AG04449 (cell line): Measurements from ENCODE around the gene ZNF497.
A peak's percentile ranks its signal among the peaks of the same experiment; 100 is the strongest.

Experiments
- CTCF ChIA-PET: fragments of 350-600 bp; formaldehyde crosslinking; extraction: SDS; loops from one replicate; lab custom pipeline; 2021; ENCODE audit warnings: antibody characterized with exemption; lab: Yijun Ruan, JAX
- POLR2A ChIA-PET: fragments of 400-600, 350-600 bp; formaldehyde crosslinking; extraction: SDS; loops from one replicate; lab custom pipeline; 2020; ENCODE audit warnings: antibody characterized with exemption, inconsistent platforms; lab: Yijun Ruan, JAX
- DNase-seq: peaks from one replicate; pipeline ENCODE4 v3.0.0-alpha.2; 2010; ENCODE audit warnings: low read depth, low spot score
- H3K4me3 ChIP-seq: 2 replicates; pipeline ENCODE4 v1.5.1; 2011; ENCODE audit warnings: low read depth, mild to moderate bottlenecking, control low read depth, low read length
- TF ChIP-seq, protein P1 (sequence below): IDR thresholded peaks from one replicate; pipeline ENCODE4 v1.5.1; 2011; ENCODE audit warnings: mild to moderate bottlenecking, moderate library complexity, low read length, control low read depth, inconsistent platforms; ENCODE audit not compliant: insufficient read depth; ENCODE audit errors: missing control alignments

The ZNF497 gene

DNA sequence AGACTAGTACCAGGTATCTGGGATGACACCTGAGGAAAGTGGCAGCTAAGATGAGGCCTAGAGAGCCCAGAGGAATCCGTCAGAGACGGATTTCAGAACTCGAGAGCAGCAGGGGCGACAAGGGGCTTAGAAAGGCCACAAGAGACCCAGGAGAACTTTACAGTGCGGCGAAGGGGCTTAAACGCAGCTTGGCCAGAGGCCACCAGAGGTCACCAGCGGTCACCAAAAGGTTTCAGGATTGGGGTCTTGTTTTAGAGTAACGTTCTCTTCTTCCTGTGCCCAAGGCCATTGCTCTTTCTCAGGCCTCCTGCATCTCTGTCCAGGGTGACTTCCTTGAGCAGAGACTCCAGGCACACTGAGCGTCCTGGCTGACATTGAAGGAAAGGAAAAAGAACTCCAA is 33.6 kb downstream of the ZNF497 start:
- DNase-seq = no peak
- H3K4me3 ChIP-seq = no peak overlapping the region
- CTCF ChIA-PET = no interaction called here
- TF ChIP-seq, protein P1, sequence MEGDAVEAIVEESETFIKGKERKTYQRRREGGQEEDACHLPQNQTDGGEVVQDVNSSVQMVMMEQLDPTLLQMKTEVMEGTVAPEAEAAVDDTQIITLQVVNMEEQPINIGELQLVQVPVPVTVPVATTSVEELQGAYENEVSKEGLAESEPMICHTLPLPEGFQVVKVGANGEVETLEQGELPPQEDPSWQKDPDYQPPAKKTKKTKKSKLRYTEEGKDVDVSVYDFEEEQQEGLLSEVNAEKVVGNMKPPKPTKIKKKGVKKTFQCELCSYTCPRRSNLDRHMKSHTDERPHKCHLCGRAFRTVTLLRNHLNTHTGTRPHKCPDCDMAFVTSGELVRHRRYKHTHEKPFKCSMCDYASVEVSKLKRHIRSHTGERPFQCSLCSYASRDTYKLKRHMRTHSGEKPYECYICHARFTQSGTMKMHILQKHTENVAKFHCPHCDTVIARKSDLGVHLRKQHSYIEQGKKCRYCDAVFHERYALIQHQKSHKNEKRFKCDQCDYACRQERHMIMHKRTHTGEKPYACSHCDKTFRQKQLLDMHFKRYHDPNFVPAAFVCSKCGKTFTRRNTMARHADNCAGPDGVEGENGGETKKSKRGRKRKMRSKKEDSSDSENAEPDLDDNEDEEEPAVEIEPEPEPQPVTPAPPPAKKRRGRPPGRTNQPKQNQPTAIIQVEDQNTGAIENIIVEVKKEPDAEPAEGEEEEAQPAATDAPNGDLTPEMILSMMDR = no peak
- POLR2A ChIA-PET = no interaction called here

DNA sequence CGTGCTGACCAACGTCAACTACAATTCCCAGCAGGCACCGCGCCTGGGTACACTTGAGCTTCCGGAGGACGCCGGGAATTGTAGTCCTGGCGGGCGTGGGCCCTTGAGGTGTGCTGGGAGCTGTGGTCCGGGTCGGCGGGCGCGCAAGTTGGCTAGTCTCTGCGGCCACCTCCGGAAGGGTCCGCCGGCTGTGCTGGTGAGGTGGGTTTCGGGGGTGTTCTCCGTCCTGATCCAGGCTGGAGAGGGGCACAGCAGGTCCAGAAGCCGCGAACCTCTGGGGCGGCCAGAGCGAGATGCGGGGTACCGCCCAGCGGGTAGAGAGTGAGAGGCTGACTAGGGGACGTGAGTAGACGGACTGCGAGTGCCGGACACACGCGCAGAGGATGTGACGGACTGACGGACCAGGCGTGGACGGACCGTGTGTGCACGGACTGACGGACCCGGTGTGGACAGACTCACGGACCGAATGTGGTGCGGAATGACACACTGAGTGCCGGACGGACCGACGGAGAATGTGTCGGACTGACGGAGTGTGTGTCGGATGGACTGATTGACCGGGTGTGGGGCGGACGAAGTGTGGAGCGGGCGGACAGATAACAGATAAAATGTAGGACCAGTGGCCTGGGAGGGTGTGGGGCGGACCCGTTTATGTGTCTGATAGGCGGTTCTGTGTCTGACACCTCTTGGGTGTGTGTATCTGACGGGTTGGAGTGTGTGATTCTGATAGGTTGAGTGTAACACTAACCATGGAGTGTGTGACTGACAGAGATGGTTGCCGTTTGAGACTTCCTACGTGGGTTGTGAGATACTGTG is 35.4 kb downstream of the ZNF497 start, which contains the start of gene ZSCAN22:
TSS of gene ZSCAN22 (plus strand) at position 81 of the 813 bp plus-strand sequence. CDS start 7,809 bp downstream, outside the sequence.
- peak within 1 kb of the TSS; percentile 99 for H3K4me3 ChIP-seq
- TF ChIP-seq, protein P1 = no peak
- ChIA-PET CTCF (interaction anchor here (0.8 kb wide), 1 partner anchor 9 kb away, joined by 3 read pairs; no protein-coding TSS in a partner anchor), POLR2A (interaction anchor here (0.5 to 1.4 kb wide), 8 partner anchors 9 to 56 kb away, joined by 3 to 6 read pairs (median 4); partner anchors contain the start of genes ERVK3-1 and ZNF497)
- peak; percentile 67 for DNase-seq

DNA sequence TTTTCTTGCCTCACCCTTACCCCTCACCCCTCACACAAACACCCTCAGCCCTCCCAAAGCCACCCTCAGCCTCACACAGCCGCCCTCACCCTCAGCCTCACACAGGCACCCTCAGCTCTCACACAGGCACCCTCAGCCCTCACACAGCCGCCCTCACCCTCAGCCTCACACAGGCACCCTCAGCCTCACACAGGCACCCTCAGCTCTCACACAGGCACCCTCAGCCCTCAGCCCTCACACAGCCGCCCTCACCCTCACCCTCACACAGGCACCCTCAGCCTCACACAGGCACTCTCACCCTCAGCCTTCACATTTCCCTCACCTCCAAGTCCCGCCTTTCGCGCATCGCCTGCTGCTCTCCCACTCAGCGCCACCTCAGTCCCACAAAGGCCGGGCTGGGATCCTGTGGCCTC is 36.0 kb downstream of the ZNF497 start:
- ChIA-PET POLR2A (interaction anchor here (0.5 to 1.4 kb wide), 8 partner anchors 9 to 56 kb away, joined by 3 to 6 read pairs (median 4); partner anchors contain the start of genes ERVK3-1 and ZNF497), CTCF (interaction anchor here (0.8 kb wide), 1 partner anchor 10 kb away, joined by 3 read pairs; no protein-coding TSS in a partner anchor)
- TF ChIP-seq, protein P1 = no peak
- DNase-seq = no peak
- H3K4me3 ChIP-seq = peak overlapping the region; percentile 99

DNA sequence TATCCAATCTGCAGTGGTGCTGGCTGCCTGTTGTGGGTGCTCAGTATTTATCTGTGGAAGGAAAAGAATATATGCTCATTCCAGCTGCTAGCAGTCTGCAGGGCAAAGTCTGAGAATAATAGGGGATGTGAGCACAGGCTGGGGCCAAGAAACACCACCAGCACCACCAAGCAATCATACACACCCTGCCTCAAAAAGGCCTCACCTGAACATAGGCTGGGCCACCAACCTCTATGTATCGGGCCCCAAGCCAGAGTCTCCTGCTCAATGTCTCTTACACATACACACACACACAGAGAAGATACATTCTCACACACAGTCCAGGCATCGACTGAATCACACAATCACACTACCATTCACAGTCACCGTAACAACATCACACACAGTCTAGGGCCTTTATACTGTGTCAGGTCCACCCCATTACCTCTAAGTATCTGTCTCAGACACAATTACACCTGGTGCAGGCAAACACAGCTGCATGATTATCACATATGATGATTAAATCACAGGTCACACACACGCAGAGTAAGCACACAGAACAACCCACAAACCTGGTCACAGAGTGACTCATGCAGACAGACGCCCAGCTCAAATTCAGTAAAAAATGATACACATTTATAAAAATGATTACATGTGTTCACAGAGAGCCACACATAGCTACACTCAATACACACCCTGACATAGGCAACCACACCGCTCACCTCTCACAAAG is 37.1 kb downstream of the ZNF497 start:
- H3K4me3 ChIP-seq = peak overlapping the region; percentile 99
- CTCF ChIA-PET = no interaction called here
- TF ChIP-seq, protein P1 = no peak
- no peak for DNase-seq
- POLR2A ChIA-PET = no interaction called here

DNA sequence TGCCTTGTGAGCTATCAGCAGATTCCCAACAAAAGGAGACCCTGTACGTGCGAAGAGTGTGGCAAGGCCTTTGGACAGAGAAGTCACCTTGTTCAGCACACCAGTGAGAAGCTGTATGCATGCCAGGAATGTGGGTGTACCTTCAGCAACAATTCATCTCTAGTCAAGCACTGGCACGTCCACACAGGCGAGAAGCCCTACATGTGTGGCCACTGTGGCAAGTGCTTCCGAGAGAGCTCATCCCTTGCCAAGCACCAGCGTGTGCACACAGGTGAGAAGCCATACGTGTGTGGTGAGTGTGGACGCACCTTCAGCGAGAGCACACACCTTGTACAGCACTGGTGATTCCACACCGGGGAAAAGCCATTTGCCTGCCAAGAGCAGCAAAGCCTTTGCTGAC is 43.3 kb downstream of the ZNF497 start:
- POLR2A ChIA-PET = interaction anchor here (2.2 kb wide), 1 partner anchor 14 kb away, joined by 5 read pairs; no protein-coding TSS in a partner anchor
- no peak overlapping the region for H3K4me3 ChIP-seq
- CTCF ChIA-PET = interaction anchor here (1.4 kb wide), 1 partner anchor 13 kb away, joined by 5 read pairs; no protein-coding TSS in a partner anchor
- TF ChIP-seq, protein P1 = no peak
- no peak for DNase-seq
